AG09309 (cell line): Measurements from ENCODE around the gene OR5H2.

Experiments
- DNase-seq: peaks from one replicate; pipeline ENCODE4 v3.0.0-alpha.2; 2010; ENCODE audit warnings: low read depth
- H3K4me3 ChIP-seq: 2 replicates; pipeline ENCODE4 v1.5.1; 2011; ENCODE audit warnings: mild to moderate bottlenecking, low read depth, low read length, moderate library complexity; ENCODE audit not compliant: control insufficient read depth
- CTCF ChIP-seq: IDR thresholded peaks from 2 replicates; pipeline ENCODE4 v1.5.1; 2011; ENCODE audit warnings: mild to moderate bottlenecking, low read depth, low read length, inconsistent platforms; ENCODE audit not compliant: insufficient read depth, control insufficient read depth; ENCODE audit errors: missing control alignments

OR5H2 gene

GRCh38 chr3:98262046-98262445, 20.3 kb upstream of the OR5H2 start:
- TF ChIP-seq CTCF: no peak
- no peak overlapping the region for H3K4me3 ChIP-seq
- no peak for DNase-seq

- no peak within 1 kb of the TSS for H3K4me3 ChIP-seq
- TF ChIP-seq CTCF: no peak
- DNase-seq: no peak
These were observed 18.4 kb upstream of the OR5H2 start, which contains the start of gene OR5H6 for GRCh38 chr3:98263944-98264343. Gene OR5H6, plus strand, starts transcription at chr3:98264244. Its CDS starts 89 bp downstream, at chr3:98264333.

GRCh38 chr3:98269846-98270245, 12.5 kb upstream of the OR5H2 start:
- H3K4me3 ChIP-seq: no peak overlapping the region
- DNase-seq: no peak
- no peak for TF ChIP-seq CTCF

GRCh38 chr3:98272126-98272525, 10.2 kb upstream of the OR5H2 start:
- H3K4me3 ChIP-seq: no peak overlapping the region
- no peak for TF ChIP-seq CTCF
- no peak for DNase-seq

- DNase-seq: no peak
- no peak for TF ChIP-seq CTCF
- no peak overlapping the region for H3K4me3 ChIP-seq
These were observed 7.4 kb upstream of the OR5H2 start for GRCh38 chr3:98274914-98275313.

- no peak for DNase-seq
- no peak for TF ChIP-seq CTCF
- H3K4me3 ChIP-seq: no peak overlapping the region
These were observed 8.6 kb downstream of the OR5H2 start for GRCh38 chr3:98290916-98291315.
